Measurements from ENCODE around the gene EML4. TPM values are rescaled to one million over a fixed set of nuclear protein-coding genes. Genes with fewer than 3 reads are reported as not detected.

Gene EML4
- polyA plus RNA-seq, 4 donors: 87.4 to 123 (median 116) TPM

DNA sequence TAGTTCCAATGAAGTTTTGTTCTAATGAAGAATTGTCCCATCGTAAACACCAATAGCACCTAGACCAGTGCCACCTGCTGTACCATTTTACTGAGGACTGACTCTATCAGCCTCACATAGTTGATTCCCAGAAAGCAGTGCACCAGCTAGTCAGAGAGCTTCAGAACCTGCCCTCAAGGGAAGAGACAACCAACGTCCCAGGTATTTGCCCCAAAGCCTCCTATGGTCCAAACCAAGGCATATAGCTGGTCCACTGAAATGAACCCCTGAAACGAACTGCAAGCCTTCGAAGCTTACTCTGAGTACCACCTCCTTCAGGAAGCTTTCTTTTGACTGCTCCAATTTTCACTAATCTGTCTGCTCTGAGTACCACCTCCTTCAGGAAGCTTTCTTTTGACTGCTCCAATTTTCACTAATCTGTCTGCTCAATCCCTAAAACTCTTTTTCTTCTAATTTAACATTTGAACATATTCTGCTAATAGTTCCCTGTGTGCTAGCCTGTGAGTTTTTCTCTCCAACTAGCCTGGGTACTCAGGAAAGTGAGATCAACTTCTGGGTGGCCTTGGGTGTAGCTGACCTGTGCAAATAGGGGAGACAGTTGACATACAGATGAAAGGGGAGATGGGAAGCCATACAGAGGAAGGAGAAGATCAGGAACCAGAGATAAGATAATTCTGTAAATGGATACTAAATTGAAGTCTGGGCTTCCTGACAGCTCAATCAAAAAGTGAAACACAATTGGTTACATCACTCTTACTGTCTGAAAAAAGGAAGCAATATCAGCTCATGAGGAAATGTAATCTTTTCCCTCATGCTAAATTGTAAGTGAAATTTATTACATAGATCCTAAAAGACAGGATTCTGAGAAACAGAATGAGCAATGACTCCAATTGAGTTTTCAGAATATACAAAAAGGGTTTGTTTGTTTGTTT lies 33.5 kb upstream of the EML4 start:
- no peak for DNase-seq (ENCODE audit: low read depth in 4 of 4, low spot score in 3 of 4)

DNA sequence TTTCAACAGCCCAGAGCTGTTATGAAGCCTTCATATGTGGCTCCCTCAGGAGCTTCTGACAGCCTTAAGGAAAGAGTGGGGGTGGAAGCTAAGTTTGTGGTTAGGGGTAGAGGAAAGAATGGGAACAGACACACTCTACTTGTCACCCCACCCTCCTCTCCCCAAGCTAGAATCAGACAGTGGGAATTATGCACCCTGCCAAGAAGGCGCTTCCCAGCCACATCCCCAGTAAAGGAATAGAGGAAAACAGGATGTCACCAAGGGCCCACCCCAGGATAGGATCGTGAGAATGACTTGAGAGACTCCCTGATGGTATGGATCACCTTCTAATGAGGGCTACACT lies 32.4 kb upstream of the EML4 start:
- DNase-seq (ENCODE audit: low read depth in 4 of 4, low spot score in 3 of 4): no peak

DNA sequence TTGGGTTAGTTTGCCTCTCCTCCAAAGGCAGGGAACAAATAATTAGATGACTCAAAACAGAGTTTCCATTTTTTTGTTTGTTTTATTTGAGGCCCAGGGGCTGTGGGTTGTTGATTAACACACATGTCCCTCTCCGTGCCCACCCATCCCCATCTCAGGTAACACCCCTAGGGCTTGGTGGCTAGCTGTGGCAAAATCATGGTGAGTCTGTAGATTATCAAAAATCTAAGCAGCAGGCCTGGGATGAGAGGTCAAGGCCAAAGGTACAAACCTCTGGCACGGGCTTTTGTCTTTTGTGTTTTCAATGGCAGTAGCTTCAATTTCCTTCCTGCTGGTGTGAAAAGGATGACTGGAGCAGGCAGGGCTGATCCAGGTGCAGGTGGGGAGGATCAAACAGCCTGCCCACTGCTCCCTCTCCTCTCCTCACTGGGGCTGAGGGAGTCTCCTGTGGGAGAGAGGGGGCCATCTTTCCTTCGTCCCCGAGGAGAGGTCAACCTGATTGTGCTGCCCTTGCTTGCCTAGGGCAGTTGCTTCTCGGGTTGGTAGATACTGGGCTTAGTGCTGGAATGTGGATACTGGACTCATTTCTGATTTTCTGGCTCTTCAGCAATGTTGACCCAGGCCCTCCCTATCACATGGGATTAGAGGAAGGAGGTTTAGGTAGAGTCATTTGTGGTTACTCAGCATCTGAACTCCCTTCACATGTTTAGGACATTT lies 31.9 kb upstream of the EML4 start:
- no peak for DNase-seq (ENCODE audit: low read depth in 4 of 4, low spot score in 3 of 4)

- DNase-seq (ENCODE audit: low read depth in 4 of 4, low spot score in 3 of 4): no peak
These were observed 30.8 kb upstream of the EML4 start for GRCh38 chr2:42138163-42139015.

GRCh38 chr2:42139101-42139500 lies 30.1 kb upstream of the EML4 start:
- DNase-seq (ENCODE audit: low read depth in 4 of 4, low spot score in 3 of 4): no peak

- DNase-seq (ENCODE audit: low read depth in 4 of 4, low spot score in 3 of 4): no peak
These were observed 28.7 kb upstream of the EML4 start for GRCh38 chr2:42140496-42140895.

DNA sequence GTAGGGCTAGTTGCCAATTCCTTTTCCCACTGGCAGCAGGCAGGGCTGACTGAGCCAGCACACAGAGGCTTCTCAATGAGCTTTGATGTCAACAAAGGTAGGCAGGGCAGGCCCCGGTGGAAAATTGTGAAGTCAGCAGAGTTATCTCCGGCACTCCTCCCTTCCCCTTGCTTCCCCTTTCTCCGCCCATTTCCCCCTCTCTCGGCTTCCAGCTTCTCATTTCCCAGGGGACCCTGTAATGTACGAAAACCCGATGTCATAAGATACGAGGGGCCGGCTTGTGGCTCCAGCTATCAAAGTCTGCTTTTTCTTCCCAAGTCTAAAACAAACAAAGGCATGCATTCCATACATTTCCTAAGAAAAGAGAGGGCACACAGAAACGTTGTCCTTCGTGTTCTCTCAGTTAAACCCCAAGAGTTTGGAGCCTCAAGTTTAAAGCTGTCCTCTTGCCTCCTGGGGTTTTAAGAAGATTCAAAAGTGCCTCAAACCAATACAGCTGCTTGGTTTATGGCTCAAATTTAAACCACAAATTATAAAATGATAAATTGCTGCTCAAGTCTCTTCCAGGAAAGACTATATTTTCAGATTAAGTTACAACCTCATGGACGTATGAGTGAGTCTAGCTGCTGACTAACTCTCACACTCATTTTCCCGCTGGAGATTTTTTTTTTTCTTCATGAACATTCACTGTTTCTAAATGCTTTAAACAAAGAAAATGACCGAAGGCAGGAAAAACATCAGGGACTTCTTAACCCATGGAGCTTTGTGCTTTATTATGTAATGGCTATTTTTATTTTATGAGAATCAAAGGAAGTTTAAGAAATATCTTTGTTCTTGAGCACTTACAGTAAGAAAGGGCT lies 27.2 kb upstream of the EML4 start:
- peak in 2 of 4 donors; percentile 71 to 73 for DNase-seq (ENCODE audit: low read depth in 4 of 4, low spot score in 3 of 4)

DNA sequence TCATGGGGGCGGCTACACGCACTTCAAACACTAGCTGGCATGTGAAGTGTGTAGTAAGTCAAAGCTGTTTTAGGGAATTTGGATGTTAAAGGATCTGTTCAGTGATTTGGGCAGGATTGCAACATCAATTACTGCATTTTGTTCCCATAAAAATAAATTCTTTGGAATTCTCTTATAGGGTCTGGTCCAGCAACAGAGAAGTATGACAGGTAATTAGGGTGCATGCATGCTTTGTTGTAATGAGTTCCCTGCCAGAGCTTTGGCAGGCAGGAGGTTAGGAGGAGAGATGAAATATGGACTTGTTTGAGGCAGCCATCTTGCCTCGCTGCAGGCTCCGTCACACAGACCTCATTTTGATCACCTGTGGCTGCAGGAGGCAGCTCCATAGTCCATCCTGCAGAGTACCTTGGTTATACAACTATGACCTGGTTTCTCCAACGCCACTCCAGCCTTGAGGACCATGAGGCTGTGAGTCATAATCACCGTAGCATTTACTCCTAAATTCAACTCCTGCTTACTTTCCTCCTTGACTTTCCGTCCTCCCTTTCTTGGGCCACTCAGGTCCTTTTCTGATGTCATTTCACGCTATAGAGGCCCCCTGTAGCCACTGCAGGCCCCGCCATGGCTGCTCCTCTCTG lies 26.5 kb upstream of the EML4 start:
- no peak for DNase-seq (ENCODE audit: low read depth in 4 of 4, low spot score in 3 of 4)

GRCh38 chr2:42147641-42148274 lies 21.4 kb upstream of the EML4 start:
- no peak for DNase-seq (ENCODE audit: low read depth in 4 of 4, low spot score in 3 of 4)

GRCh38 chr2:42150159-42150558 lies 19.0 kb upstream of the EML4 start:
- no peak for DNase-seq (ENCODE audit: low read depth in 4 of 4, low spot score in 3 of 4)

- DNase-seq (ENCODE audit: low read depth in 4 of 4, low spot score in 3 of 4): no peak
These were observed 15.1 kb upstream of the EML4 start for GRCh38 chr2:42153944-42154581.

GRCh38 chr2:42156721-42157120 lies 12.4 kb upstream of the EML4 start:
- DNase-seq (ENCODE audit: low read depth in 4 of 4, low spot score in 3 of 4): no peak

DNA sequence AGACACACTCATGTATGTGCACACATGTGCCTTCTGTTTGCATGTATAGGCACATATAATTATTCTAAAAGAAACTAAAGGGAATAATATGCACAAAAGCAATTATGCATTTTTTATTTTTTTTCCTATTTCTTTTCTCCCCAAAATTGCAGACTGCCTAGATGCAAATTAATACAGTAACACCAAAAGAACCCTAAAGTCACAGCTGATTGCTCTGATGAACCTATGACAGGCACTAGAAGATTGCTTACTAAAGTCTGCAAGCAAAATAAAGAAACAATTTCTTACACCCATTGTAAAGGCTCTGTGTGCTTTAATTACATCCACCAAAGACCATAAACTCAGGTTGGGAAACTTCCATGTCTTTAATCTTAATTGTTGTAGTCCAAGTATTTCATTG lies 7.7 kb upstream of the EML4 start:
- DNase-seq (ENCODE audit: low read depth in 4 of 4, low spot score in 3 of 4): no peak

DNA sequence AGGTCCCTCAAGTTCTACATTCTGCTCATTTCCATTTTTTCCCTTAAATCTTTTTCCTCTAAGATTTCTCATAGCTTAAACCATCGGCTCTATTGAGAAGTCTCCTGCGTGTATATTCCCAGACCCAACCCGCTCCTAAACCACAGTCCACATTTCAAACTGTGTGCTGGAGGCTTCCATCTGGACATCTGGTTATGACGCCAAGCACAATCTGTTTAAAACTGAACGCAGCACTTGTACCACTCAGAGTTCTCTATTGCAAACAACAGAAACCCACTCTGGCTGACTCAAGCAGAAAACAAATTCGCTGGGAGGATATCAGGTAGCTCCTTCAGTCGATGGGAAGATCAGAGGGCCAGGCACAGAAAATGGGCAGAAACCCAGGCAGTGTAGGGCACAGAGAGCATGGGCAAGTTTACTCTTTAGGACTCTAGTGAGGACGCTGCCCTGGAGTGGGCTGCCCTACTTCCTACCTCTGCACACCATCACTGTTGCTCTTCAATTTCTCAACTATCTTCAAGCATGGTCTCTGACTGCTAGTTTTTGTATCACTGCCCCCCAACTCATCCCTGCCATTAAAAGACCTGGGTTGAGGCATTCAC lies 5.6 kb upstream of the EML4 start:
- no peak for DNase-seq (ENCODE audit: low read depth in 4 of 4, low spot score in 3 of 4)

DNA sequence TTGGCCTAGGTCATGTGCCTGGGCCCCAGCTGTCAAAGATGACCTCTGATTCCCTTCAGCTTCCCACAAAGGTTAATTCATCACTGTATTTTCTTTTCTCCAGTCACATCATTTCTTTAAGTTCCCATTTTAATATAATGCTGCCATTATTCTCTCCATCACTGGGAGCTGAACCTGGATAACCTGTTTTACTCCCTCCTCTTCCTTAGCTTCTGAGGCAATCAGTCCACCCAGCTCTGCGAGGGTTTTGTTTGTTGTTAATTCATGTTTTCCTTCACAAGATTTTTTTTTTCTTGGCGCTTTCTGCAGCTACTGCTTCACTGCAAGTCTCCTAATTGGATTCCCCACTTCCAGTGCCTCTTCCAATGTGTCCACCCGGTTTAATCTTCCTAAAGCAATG lies 5.1 kb upstream of the EML4 start:
- DNase-seq (ENCODE audit: low read depth in 4 of 4, low spot score in 3 of 4): no peak

DNA sequence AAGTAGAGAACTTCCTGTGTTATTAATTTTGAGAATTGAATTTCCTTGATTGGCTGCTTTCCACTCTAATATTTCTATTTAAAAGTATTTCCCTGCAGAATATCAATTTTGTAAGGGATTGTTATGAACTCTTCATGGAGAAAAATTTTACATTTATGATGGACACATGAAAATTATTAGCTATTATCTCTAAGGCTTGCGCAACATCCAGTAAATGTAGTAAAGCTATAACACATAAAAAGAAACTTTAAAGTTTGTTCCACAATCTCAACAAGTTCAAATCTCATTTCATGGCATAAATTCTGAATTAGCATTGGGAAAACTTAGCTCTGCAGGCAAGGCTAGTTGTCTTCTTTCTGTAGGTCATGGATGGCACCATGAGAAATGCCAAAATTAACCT lies 4.2 kb upstream of the EML4 start:
- DNase-seq (ENCODE audit: low read depth in 4 of 4, low spot score in 3 of 4): no peak

- no peak for DNase-seq (ENCODE audit: low read depth in 4 of 4, low spot score in 3 of 4)
These were observed 1.7 kb upstream of the EML4 start for GRCh38 chr2:42167458-42167857.

DNA sequence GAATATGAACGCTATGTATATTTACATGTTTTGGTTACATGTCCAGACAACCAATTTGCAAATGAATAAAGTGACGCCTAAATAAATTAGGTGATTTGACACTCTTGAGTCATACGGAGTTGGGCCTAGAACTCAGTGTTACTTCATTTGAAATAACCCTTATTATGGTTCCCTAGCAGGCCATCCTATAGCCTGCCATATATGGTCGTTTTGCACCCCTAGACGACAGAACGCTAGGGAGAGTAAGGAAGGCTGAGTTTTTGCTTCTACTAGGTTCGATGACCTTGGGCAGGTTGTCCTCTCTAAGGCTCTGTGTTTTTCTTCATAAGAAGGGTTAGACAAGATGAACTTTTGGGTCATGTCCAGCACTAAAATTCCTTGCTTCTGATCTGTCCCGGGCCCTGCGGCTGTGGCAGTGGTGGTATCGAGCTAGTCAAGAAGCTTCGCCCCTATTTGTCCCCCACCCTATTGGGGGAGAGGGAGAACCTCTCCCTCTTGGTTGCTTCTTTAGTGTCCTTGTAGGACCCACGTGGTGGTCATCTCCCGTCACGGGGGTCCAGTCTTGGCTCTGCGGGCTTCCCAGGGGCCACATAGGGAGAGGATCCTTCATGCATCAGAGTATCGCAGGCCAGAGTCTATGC lies 574 bp upstream of the EML4 start:
- no peak for DNase-seq (ENCODE audit: low read depth in 4 of 4, low spot score in 3 of 4)
